ENCODE data around the gene ABTB1.
"Not testable (repeated sequence)": the region's sequence is repeated elsewhere in the genome, so short reads cannot be mapped to it uniquely, and the experiment has no call there.

The ABTB1 gene

DNA sequence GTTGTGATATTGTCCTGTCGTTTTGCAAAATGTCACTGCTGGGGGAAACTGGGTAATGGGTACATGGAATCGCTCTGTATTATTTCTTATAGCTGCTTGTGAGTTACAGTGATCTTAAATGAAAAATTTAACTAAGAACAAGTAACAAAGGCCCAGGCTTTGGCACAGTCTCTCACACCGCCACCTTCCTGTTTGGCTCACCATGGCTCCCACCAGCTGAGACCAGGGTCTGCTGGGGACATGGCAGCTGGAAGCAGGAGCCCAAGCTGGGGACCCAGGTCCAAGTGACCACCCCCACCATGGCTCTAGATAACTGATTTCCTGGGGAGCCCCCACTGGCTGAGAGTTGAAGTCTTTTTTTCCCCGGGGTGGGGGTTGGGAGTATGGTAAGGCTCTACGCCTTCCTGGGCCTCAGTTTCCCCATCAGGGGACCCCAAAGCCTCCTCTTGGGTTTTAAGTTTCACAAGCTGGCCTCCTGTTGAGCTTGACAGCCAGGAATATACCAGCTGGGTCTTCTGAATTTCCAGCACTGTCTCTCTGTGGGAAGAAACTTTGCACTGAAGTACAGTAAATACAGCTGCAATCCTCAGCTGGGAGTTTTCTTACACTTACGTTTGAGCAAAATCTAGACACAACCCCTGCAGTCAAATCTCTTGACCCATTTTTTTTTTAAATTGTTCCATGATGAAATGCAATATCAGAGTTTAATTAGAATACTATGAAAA is 26.1 kb downstream of the ABTB1 start:
- TF ChIP-seq, protein P1, sequence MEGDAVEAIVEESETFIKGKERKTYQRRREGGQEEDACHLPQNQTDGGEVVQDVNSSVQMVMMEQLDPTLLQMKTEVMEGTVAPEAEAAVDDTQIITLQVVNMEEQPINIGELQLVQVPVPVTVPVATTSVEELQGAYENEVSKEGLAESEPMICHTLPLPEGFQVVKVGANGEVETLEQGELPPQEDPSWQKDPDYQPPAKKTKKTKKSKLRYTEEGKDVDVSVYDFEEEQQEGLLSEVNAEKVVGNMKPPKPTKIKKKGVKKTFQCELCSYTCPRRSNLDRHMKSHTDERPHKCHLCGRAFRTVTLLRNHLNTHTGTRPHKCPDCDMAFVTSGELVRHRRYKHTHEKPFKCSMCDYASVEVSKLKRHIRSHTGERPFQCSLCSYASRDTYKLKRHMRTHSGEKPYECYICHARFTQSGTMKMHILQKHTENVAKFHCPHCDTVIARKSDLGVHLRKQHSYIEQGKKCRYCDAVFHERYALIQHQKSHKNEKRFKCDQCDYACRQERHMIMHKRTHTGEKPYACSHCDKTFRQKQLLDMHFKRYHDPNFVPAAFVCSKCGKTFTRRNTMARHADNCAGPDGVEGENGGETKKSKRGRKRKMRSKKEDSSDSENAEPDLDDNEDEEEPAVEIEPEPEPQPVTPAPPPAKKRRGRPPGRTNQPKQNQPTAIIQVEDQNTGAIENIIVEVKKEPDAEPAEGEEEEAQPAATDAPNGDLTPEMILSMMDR (IDR thresholded peaks at IDR 0.05; ENCODE audit: low read length, missing control alignments) = no peak
- DNase-seq (ENCODE audit: low read depth) = no peak
- no peak overlapping the region for H3K4me3 ChIP-seq (replicated peaks; ENCODE audit: low read depth, low read length)

DNA sequence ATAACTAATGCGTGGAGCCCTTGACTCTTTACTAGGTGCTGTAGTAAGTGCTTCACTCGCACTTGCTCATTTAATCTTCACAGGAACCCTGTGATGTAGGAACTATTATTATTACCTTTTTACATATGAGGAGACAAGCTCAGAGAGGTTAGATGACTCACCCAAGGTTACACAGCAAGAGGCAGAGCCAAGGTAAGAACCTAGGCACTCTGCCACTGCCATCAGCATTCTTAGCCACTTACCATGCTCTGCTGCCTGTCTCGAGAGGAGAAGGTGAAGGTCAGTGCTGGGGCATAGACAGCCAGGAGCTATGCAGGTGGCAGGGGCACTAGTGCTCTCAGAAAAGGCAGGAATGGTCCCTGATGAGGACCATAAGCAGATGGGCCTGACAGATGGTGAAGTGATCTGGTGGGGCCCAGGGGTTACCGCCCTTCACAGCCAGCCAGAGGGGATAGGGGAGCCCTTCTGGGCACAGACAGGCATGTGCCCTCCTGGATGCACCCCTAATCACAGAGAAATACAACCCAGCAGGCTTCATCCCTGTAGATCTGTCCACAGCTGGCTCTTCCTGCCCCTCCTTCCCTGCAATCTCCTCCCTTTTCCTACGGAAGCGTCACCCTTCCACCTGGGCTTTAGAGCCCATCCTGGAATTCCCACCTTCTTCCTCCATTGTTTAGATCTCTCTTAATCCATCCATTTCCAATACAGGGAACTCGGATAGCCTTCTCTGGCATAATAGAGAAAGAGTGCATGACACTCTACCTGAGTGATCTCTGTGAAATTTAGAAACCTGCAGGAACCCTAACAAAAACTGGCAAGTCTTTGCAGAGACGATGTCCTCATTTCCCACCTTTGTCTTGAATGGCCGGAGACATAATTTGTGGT is 26.9 kb downstream of the ABTB1 start:
- DNase-seq (ENCODE audit: low read depth) = no peak
- TF ChIP-seq, protein P1 (IDR thresholded peaks at IDR 0.05; ENCODE audit: low read length, missing control alignments) = no peak
- no peak overlapping the region for H3K4me3 ChIP-seq (replicated peaks; ENCODE audit: low read depth, low read length)

DNA sequence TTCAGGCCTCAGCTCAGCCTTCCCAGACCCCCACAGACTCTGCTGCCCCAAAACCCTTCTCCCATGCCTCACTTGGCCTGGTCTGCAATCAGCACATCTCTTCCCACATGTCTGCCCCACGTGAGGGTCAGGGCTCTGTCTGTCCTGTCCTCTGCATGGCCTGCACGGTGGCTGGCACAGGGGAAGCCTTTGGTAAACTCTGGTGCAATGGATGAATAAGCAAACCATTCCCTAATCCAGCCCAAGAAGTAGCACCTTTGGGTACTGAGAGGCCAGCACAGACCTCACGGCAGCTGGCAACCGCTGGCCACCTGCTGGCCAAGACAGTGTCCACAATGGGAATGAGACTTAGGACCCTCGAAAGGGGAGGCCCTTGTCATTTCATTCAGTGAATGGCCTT is 27.7 kb downstream of the ABTB1 start:
- H3K4me3 ChIP-seq (replicated peaks; ENCODE audit: low read depth, low read length) = no peak overlapping the region
- no peak for DNase-seq (ENCODE audit: low read depth)
- TF ChIP-seq, protein P1 (IDR thresholded peaks at IDR 0.05; ENCODE audit: low read length, missing control alignments) = no peak

DNA sequence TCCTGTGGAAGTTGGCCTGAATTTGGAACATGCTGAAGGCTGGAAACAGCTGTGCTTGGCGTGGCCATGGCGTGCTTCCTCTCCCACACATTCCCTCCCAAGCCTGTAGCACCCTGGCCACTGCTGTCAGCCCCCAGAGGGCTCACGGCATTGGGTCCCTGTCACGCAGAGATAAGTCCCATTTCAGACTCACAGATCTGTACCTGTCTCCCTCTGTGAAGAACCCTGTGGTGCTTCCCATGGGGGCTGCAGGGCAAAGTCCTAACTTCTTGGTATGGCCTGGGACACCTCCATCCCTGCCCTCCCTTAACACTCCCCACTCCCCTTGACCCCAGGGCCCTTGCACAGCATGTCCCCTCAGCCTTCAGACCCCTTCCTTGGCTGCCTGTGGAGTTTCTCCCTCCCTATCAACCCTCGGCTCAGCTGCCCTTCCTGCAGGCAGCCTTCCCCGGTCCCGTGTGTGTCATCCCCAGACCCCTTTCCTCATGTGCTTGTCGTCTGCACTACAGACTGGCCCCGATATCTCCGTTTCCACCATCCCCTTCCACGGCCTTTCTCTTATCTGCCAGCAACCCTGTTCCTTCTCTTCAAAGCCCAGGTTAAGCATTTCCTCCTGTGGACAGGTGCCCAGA is 28.6 kb downstream of the ABTB1 start:
- no peak overlapping the region for H3K4me3 ChIP-seq (replicated peaks; ENCODE audit: low read depth, low read length)
- no peak for DNase-seq (ENCODE audit: low read depth)
- TF ChIP-seq, protein P1 (IDR thresholded peaks at IDR 0.05; ENCODE audit: low read length, missing control alignments) = no peak

DNA sequence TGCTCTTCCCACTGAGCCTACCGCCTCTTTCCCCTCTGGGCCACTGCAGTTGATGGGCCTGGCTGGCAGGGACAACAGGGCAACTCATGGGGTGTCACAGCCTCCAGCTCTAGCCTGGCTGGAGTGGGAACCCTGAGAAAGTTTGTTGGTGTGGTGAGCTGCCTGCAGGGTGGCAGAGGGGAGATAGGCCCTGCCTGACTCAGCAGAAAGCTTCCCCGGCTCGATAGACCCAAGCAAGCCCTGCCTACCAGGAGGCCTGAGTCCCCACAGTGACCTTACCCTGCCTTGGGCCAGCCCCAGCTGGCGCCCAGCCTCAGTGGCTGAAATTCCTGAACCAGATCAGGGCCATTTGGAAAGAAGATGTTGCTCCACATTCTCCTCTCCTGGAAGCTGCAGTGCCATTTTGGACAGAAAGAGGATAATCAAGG is 29.4 kb downstream of the ABTB1 start:
- DNase-seq (ENCODE audit: low read depth) = no peak
- no peak overlapping the region for H3K4me3 ChIP-seq (replicated peaks; ENCODE audit: low read depth, low read length)
- TF ChIP-seq, protein P1 (IDR thresholded peaks at IDR 0.05; ENCODE audit: low read length, missing control alignments) = no peak

DNA sequence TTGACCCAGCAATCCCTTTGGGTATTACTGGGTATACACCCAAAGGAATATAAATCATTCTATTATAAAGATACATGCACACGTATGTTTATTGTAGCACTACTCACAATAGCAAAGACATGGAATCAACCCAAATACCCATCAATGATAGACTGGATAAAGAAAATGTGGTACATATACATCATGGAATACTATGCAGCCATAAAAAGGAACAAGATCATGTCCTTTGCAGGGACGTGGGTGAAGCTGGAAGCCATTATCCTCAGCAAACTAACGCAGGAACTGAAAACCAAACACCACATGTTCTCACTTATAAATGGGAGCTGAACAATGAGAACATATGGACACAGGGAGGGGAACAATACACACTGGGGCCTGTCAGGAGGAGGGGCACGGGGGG is 32.1 kb downstream of the ABTB1 start:
- DNase-seq (ENCODE audit: low read depth); H3K4me3 ChIP-seq (replicated peaks; ENCODE audit: low read depth, low read length): not testable (repeated sequence)

DNA sequence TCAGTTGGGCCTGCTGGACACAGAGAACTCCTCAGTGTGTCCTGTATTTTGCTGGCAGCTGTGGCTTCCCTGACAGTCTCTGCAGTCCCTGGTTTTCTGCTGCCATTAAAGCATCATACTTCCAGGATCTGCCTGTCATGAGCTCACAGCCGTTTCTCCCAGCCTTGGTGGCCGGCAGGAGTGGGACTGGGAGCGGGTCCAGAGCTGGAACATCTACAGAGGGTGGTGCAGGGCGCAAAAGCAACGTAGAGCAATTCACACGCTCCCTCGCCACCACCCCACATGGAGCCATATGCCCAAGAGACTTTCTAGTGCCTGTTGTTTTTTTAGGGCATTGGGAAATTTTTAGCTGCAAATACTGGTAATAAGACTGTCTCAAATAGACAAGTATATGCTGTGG is 33.6 kb downstream of the ABTB1 start:
- TF ChIP-seq, protein P1 (IDR thresholded peaks at IDR 0.05; ENCODE audit: low read length, missing control alignments) = no peak
- no peak for DNase-seq (ENCODE audit: low read depth)
- H3K4me3 ChIP-seq (replicated peaks; ENCODE audit: low read depth, low read length) = no peak overlapping the region

Data from fibroblast of pulmonary artery (primary cell).